SK-N-SH treated with all-trans-retinoic acid at 6 μM for 48 hours (cell line): ENCODE results near the gene ZNF341.

Experiments
- ATAC-seq: fragments of 200-7000 bp; cut with Tn5 transposase; 3 replicates; pipeline ENCODE4 v1.9.1; 2020; ENCODE audit warnings: mild to moderate bottlenecking, moderate library complexity
- ARNTL ChIP-seq: fragments of 450-650 bp; formaldehyde crosslinking; IDR thresholded peaks from 2 replicates; pipeline ENCODE4 v1.5.0; 2020; ENCODE audit warnings: low read depth, mild to moderate bottlenecking, moderate library complexity, borderline replicate concordance
- BACH2 ChIP-seq: fragments of 250-450 bp; sonication (Bioruptor Pico); IDR thresholded peaks from 2 replicates; pipeline ENCODE4 v1.9.0; 2021; ENCODE audit warnings: mild to moderate bottlenecking, borderline replicate concordance
- CREB5 ChIP-seq: fragments of 250-450 bp; sonication (Bioruptor Pico); IDR thresholded peaks from 2 replicates; pipeline ENCODE4 v1.5.1; 2020; ENCODE audit warnings: low read depth, mild to moderate bottlenecking, moderate library complexity
- CSDC2 ChIP-seq: fragments of 250-450 bp; sonication (Bioruptor Pico); IDR thresholded peaks from 2 replicates; pipeline ENCODE4 v1.5.0; 2020; ENCODE audit warnings: mild to moderate bottlenecking, moderate library complexity
- CSRNP3 ChIP-seq: fragments of 250-450 bp; sonication (Bioruptor Pico); IDR thresholded peaks from 2 replicates; pipeline ENCODE4 v1.5.1; 2021; ENCODE audit warnings: mild to moderate bottlenecking, moderate library complexity
- ESRRG ChIP-seq: fragments of 250-450 bp; sonication (Bioruptor Pico); IDR thresholded peaks from 2 replicates; pipeline ENCODE4 v1.6.1; 2021; ENCODE audit warnings: mild to moderate bottlenecking
- GLIS3 ChIP-seq: fragments of 250-450 bp; sonication (Bioruptor Pico); IDR thresholded peaks from 2 replicates; pipeline ENCODE4 v1.5.0; 2020; ENCODE audit warnings: mild to moderate bottlenecking, moderate library complexity
- ISL1 ChIP-seq: fragments of 250-450 bp; sonication (Bioruptor Pico); IDR thresholded peaks from 2 replicates; pipeline ENCODE4 v2.1.2; 2022; ENCODE audit warnings: mild to moderate bottlenecking, moderate library complexity
- PATZ1 ChIP-seq: fragments of 250-450 bp; sonication (Bioruptor Pico); IDR thresholded peaks from 2 replicates; pipeline ENCODE4 v1.8.0; 2020; ENCODE audit warnings: mild to moderate bottlenecking, moderate library complexity, borderline replicate concordance
- POU6F1 ChIP-seq: fragments of 250-450 bp; sonication (Bioruptor Pico); IDR thresholded peaks from 2 replicates; pipeline ENCODE4 v1.8.0; 2021; ENCODE audit warnings: low read depth, mild to moderate bottlenecking, moderate library complexity, borderline replicate concordance
- PPARA ChIP-seq: fragments of 250-450 bp; sonication (Bioruptor Pico); IDR thresholded peaks from 2 replicates; pipeline ENCODE4 v1.5.0; 2020; ENCODE audit warnings: mild to moderate bottlenecking, borderline replicate concordance
- RARB ChIP-seq: fragments of 250-450 bp; sonication (Bioruptor Pico); IDR thresholded peaks from 2 replicates; pipeline ENCODE4 v1.8.0; 2021; ENCODE audit warnings: mild to moderate bottlenecking, moderate library complexity
- SNAI2 ChIP-seq: fragments of 250-450 bp; sonication (Bioruptor Pico); IDR thresholded peaks from 2 replicates; pipeline ENCODE4 v1.5.0; 2020; ENCODE audit warnings: mild to moderate bottlenecking, moderate library complexity
- TCF4 ChIP-seq: fragments of 250-450 bp; sonication (Bioruptor Pico); IDR thresholded peaks from 2 replicates; pipeline ENCODE4 v1.8.0; 2021; ENCODE audit warnings: mild to moderate bottlenecking, moderate library complexity, borderline replicate concordance
- TOX ChIP-seq: fragments of 250-450 bp; sonication (Bioruptor Pico); IDR thresholded peaks from 2 replicates; pipeline ENCODE4 v1.8.0; 2021; ENCODE audit warnings: mild to moderate bottlenecking, moderate library complexity, borderline replicate concordance
- TSHZ2 ChIP-seq: fragments of 250-450 bp; sonication (Bioruptor Pico); IDR thresholded peaks from 2 replicates; pipeline ENCODE4 v1.5.0; 2020; ENCODE audit warnings: mild to moderate bottlenecking, moderate library complexity
- ZC3H10 ChIP-seq: fragments of 250-450 bp; sonication (Bioruptor Pico); IDR thresholded peaks from 2 replicates; pipeline ENCODE4 v1.5.1; 2021; ENCODE audit warnings: mild to moderate bottlenecking, moderate library complexity
- ZFP3 ChIP-seq: fragments of 250-450 bp; sonication (Bioruptor Pico); IDR thresholded peaks from 2 replicates; pipeline ENCODE4 v1.5.0; 2020; ENCODE audit warnings: mild to moderate bottlenecking, moderate library complexity
- ZFP30 ChIP-seq: fragments of 450-650 bp; formaldehyde crosslinking; IDR thresholded peaks from 2 replicates; pipeline ENCODE4 v1.5.0; 2022; ENCODE audit warnings: mild to moderate bottlenecking, moderate library complexity
- ZNF565 ChIP-seq: fragments of 450-650 bp; formaldehyde crosslinking; conservative IDR thresholded peaks from 2 replicates; pipeline ENCODE4 v1.5.0; 2020; ENCODE audit warnings: low read depth, mild to moderate bottlenecking, moderate library complexity
- ZNF70 ChIP-seq: fragments of 450-650 bp; formaldehyde crosslinking; IDR thresholded peaks from 2 replicates; pipeline ENCODE4 v1.5.0; 2020; ENCODE audit warnings: mild to moderate bottlenecking, moderate library complexity
- ZNF8 ChIP-seq: fragments of 450-650 bp; formaldehyde crosslinking; IDR thresholded peaks from 2 replicates; pipeline ENCODE4 v1.5.0; 2020; ENCODE audit warnings: mild to moderate bottlenecking, moderate library complexity

Gene ZNF341

GRCh38 chr20:33721391-33722140 is 10.2 kb upstream of the ZNF341 start:
- TF ChIP-seq ZNF70 (CRISPR knock-in tag) (no peak), GLIS3 (no peak)
- ATAC-seq, result no peak

- ATAC-seq, result no peak
- TF ChIP-seq ARNTL (CRISPR knock-in tag) (no peak), TOX (no peak), ZFP30 (CRISPR knock-in tag) (no peak), CSDC2 (CRISPR knock-in tag) (no peak), RARB (CRISPR knock-in tag) (no peak), TCF4 (CRISPR knock-in tag) (no peak), PATZ1 (CRISPR knock-in tag) (no peak), ZNF70 (CRISPR knock-in tag) (no peak)
Observed at GRCh38 chr20:33724439-33725094, 7.2 kb upstream of the ZNF341 start.

GRCh38 chr20:33725607-33726264 is 6.1 kb upstream of the ZNF341 start:
- no peak for ATAC-seq
- TF ChIP-seq ZFP3 (no peak), CSDC2 (CRISPR knock-in tag) (no peak), POU6F1 (CRISPR knock-in tag) (no peak), GLIS3 (no peak), PATZ1 (CRISPR knock-in tag) (no peak), PPARA (no peak), ZNF8 (CRISPR knock-in tag) (no peak), TSHZ2 (CRISPR knock-in tag) (no peak)

GRCh38 chr20:33727115-33727479 is 4.7 kb upstream of the ZNF341 start:
- no peak for ATAC-seq
- TF ChIP-seq TOX (no peak), ESRRG (CRISPR knock-in tag) (no peak), ZFP3 (no peak), ARNTL (CRISPR knock-in tag) (no peak), BACH2 (CRISPR knock-in tag) (no peak), ZC3H10 (CRISPR knock-in tag) (no peak), POU6F1 (CRISPR knock-in tag) (no peak), SNAI2 (CRISPR knock-in tag) (no peak), GLIS3 (no peak), CSRNP3 (CRISPR knock-in tag) (no peak), CREB5 (CRISPR knock-in tag) (no peak), ISL1 (CRISPR knock-in tag) (no peak), ZNF565 (CRISPR knock-in tag) (no peak)
